Osteocyte (in vitro differentiated cells): Measurements from ENCODE around the gene RBP2. TPM values are rescaled to one million over a fixed set of nuclear protein-coding genes. Genes with fewer than 3 reads are reported as not detected.

Experiments
- DNase-seq: peaks from one replicate; pipeline ENCODE4 v3.0.0; 2021; ENCODE audit warnings: mixed read lengths; ENCODE audit not compliant: unreplicated experiment; ENCODE audit errors: extremely low spot score
- H3K27ac Mint-ChIP-seq: one replicate; pipeline ENCODE4 v1.8.0; 2021; ENCODE audit warnings: mild to moderate bottlenecking, mixed read lengths; ENCODE audit not compliant: unreplicated experiment
- H3K27me3 Mint-ChIP-seq: one replicate; pipeline ENCODE4 v1.8.0; 2021; ENCODE audit warnings: mixed read lengths; ENCODE audit not compliant: unreplicated experiment
- H3K36me3 Mint-ChIP-seq: one replicate; pipeline ENCODE4 v1.8.0; 2021; ENCODE audit warnings: mixed read lengths; ENCODE audit not compliant: unreplicated experiment
- H3K4me1 Mint-ChIP-seq: one replicate; pipeline ENCODE4 v1.8.0; 2021; ENCODE audit warnings: mixed read lengths; ENCODE audit not compliant: unreplicated experiment
- H3K4me3 Mint-ChIP-seq: one replicate; pipeline ENCODE4 v1.8.0; 2021; ENCODE audit warnings: mild to moderate bottlenecking, moderate library complexity, mixed read lengths; ENCODE audit not compliant: unreplicated experiment
- H3K9me3 Mint-ChIP-seq: one replicate; pipeline ENCODE4 v1.8.0; 2021; ENCODE audit warnings: mixed read lengths; ENCODE audit not compliant: unreplicated experiment
- long read RNA-seq: library from polyadenylated mRNA; unstranded; transcript quantifications from one replicate; pipeline ENCODE4 v2.0.0, GENCODE V29; 2021
- total RNA-seq: library from RNA; stranded (reverse); gene quantifications from 2 replicates; pipeline ENCODE4 v1.2.1, GENCODE V29; 2021
- TF ChIP-seq, protein P1 (sequence below): fragments of 200-600 bp; sonication (generic); IDR thresholded peaks from 2 replicates; pipeline ENCODE4 v1.5.0; 2021; ENCODE audit warnings: antibody characterized with exemption, mild to moderate bottlenecking, moderate library complexity

The RBP2 gene
- not detected in 2 replicates for total RNA-seq
- long read RNA-seq: 0 reads

DNA sequence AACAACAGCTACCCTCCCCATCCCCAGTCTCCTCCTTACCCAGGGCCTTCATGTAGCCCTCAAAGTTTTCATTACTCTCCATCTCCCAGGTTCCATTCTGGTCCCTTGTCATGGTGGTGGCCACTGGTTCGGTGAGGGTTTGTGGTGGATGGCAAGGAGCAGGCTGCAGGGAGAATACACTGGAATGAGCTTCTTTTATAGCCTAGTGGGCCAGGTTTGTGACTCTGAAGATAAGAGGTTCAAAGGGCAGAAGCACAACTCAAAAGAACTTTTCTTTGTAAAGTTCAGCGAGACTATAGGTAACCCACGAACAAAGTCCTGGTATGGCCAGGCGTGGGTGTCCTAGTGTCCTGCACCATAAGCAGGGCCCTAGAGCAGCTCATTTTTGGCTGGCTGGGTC, at the start of gene RBP2:
Gene RBP2 (minus strand): TSS at position 169 of the 400 bp plus-strand sequence. CDS start 57 bp downstream, at position 112.
- TF ChIP-seq, protein P1, sequence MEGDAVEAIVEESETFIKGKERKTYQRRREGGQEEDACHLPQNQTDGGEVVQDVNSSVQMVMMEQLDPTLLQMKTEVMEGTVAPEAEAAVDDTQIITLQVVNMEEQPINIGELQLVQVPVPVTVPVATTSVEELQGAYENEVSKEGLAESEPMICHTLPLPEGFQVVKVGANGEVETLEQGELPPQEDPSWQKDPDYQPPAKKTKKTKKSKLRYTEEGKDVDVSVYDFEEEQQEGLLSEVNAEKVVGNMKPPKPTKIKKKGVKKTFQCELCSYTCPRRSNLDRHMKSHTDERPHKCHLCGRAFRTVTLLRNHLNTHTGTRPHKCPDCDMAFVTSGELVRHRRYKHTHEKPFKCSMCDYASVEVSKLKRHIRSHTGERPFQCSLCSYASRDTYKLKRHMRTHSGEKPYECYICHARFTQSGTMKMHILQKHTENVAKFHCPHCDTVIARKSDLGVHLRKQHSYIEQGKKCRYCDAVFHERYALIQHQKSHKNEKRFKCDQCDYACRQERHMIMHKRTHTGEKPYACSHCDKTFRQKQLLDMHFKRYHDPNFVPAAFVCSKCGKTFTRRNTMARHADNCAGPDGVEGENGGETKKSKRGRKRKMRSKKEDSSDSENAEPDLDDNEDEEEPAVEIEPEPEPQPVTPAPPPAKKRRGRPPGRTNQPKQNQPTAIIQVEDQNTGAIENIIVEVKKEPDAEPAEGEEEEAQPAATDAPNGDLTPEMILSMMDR: no peak
- Mint-ChIP-seq H3K27ac (no peak within 1 kb of the TSS), H3K4me1 (peaks cover 7% of the 10 kb centered on the region), H3K36me3 (peaks cover 1% of the 10 kb centered on the region), H3K27me3 (peaks cover 8% of the 10 kb centered on the region), H3K4me3 (no peak within 1 kb of the TSS), H3K9me3 (no peaks in the 10 kb centered on the region)
- no peak for DNase-seq

DNA sequence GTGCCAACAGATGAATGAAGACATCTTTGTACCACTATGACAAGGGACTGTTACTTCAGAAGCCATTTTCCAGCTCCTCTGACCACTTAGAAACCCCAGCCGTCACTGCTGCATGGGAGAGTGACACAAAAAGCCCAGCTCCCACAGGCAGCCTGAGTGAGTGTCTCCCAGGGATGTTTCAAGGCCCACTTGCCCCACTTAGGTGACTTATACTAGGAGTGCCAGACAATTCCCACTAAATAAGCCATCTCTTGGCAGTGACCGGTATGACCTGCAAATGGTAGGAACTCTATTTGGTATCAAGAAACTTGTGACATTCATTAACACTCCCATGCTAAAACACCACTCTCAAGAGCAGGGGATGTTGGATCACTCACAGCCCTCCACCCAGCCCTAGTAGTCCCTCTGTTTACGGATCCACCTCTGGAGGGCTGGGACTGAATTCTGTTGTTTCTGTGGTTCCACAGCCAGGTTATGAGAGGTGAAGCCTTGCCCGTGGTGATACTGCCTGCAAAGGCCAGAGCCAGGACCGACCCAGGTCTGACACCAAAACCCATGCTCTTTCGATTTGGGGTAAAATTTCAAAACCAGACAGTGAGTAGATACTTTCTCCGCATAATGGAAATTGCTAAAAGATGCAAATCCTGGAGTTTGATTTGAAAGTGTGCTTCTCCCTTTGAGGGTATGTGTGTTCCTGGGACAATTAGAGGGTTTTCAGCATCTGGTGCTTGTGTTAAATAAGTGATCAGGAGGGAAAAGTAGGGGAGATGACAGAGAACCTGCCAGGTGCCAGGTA, 48.7 kb upstream of the RBP2 start:
- Mint-ChIP-seq H3K9me3 (no peaks in the 10 kb centered on the region), H3K36me3 (no peaks in the 10 kb centered on the region), H3K27ac (no peak overlapping the region), H3K4me1 (no peaks in the 10 kb centered on the region), H3K4me3 (no peak overlapping the region), H3K27me3 (no peaks in the 10 kb centered on the region)
- DNase-seq: no peak
- TF ChIP-seq, protein P1: no peak

DNA sequence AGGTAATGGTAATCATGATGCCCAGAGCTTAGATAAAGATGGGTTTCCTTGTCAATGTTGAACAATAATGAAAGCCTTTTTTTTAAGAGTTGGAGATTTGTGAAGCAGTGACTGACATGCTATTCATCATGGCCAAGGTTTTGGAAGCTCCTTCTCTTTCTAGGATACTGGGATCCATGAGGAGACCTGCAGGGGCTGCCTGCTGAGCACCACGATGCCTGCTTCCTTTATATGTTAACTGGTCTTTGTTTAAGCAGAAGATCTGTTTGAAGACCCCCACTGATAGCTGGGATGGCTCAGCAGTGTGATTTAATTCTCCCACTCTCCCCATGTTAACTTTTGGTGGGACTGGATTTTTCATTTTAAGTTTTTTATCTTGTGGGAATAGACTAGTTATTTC, 47.4 kb upstream of the RBP2 start:
- peak; percentile 36 for DNase-seq
- Mint-ChIP-seq H3K27ac (no peak overlapping the region), H3K36me3 (no peaks in the 10 kb centered on the region), H3K9me3 (no peaks in the 10 kb centered on the region), H3K4me1 (no peaks in the 10 kb centered on the region), H3K4me3 (no peak overlapping the region), H3K27me3 (no peaks in the 10 kb centered on the region)
- TF ChIP-seq, protein P1: no peak

DNA sequence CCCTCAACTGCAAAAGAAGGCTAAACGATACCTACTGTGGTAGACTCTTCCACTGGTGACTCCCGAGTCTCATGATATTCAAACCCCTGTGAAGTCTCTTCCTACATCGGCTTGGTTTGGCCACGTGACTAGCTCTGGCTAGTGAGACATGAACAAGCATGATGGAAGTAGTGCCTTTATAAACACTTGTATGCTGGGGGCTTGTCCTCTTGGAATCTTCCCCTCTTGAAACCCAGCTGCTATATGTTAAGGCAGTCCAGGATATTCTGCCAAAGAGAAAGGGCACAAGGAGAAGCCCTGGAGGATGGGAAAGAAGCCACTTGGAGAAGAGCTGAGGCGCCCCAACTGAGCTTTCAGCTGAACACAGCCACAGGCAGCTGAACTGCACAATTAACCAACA, 46.9 kb upstream of the RBP2 start:
- no peaks in the 10 kb centered on the region for H3K9me3 Mint-ChIP-seq
- no peaks in the 10 kb centered on the region for H3K4me1 Mint-ChIP-seq
- H3K4me3 Mint-ChIP-seq: no peak overlapping the region
- H3K36me3 Mint-ChIP-seq: no peaks in the 10 kb centered on the region
- no peaks in the 10 kb centered on the region for H3K27me3 Mint-ChIP-seq
- H3K27ac Mint-ChIP-seq: no peak overlapping the region
- TF ChIP-seq, protein P1: no peak
- peak; percentile 42 for DNase-seq

DNA sequence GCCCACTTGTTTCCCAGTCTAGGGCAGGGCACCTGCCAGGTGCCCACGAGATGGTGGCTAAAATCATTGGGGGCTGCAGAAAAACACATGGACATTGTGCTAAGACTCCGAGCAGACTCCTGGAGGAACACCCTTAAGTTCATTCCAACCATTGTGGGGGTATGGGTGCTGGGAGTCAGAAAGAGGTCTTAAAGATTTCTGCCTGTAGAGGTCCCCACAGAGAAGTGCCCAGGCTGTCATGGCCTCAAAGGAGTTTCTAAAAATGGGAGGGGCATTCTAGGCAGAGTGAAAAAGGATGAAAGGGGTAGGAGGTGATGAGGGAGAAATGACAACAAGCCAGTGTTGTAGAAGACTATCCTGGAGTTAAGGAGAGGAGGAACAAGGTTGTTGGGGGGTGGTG, 46.1 kb upstream of the RBP2 start:
- H3K27ac Mint-ChIP-seq: no peak overlapping the region
- H3K36me3 Mint-ChIP-seq: no peaks in the 10 kb centered on the region
- TF ChIP-seq, protein P1: no peak
- no peak overlapping the region for H3K4me3 Mint-ChIP-seq
- DNase-seq: peak; percentile 40
- H3K27me3 Mint-ChIP-seq: no peaks in the 10 kb centered on the region
- no peaks in the 10 kb centered on the region for H3K4me1 Mint-ChIP-seq
- no peaks in the 10 kb centered on the region for H3K9me3 Mint-ChIP-seq
